K562 (cell line): ENCODE results near the gene ZBTB22. TPM values are rescaled to one million over a fixed set of nuclear protein-coding genes. Genes with fewer than 3 reads are reported as not detected.

Experiments used
- ATAC-seq: fragments of 200-7000 bp; cut with Tn5 transposase; 3 replicates; pipeline ENCODE4 v1.9.1; 2020; ENCODE audit warnings: moderate library complexity
- BruUV-seq: library from RNA; stranded (reverse); fragments of 400-500 nt; replicated peaks from 2 replicates; lab custom pipeline; 2021; lab: Mats Ljungman, UMichigan
- CTCF ChIA-PET: fragments of 300-600 bp; formaldehyde crosslinking; extraction: SDS; loops from one replicate; lab custom pipeline; 2021; ENCODE audit warnings: low intra/inter-chr PET ratio; lab: Yijun Ruan, JAX
- POLR2A ChIA-PET: fragments of 300-600, 350-650 bp; sonication (Branson Sonifier 250); formaldehyde crosslinking; extraction: SDS; loops from one replicate; lab custom pipeline; 2021; ENCODE audit warnings: antibody characterized with exemption, inconsistent platforms; lab: Yijun Ruan, JAX
- DNase-seq, 4 experiments: peaks; one replicate each; pipeline versions ENCODE4 v3.0.0 to v3.0.0-alpha.2; 2011 to 2018; ENCODE audit warnings: low spot score in 3 of 4, mixed read lengths in 3 of 4; ENCODE audit errors: extremely low read depth in 1 of 4
- FAIRE-seq: peaks from 2 replicates; lab custom pipeline; 2011; peaks lifted over from hg19 to GRCh38; lab: Jason Lieb, UNC
- H2AFZ ChIP-seq: 2 replicates; pipeline ENCODE4 v1.6.0; 2011; ENCODE audit warnings: low read depth, low read length, control low read depth, inconsistent platforms
- H3K27ac ChIP-seq: fragments of 200-600 bp; 3 replicates; pipeline ENCODE4 v1.8.0; 2011; ENCODE audit warnings: low read depth, mild to moderate bottlenecking, control low read depth, inconsistent platforms, low read length, moderate library complexity, mixed read lengths; ENCODE audit errors: extremely low read depth
- H3K27me3 ChIP-seq, 2 experiments: fragments of 300-600 bp in 1 of 2; 2 replicates in 1 of 2; 3 replicates in 1 of 2; pipeline versions ENCODE4 v1.6.0 to v1.8.0; 2011; ENCODE audit warnings: inconsistent platforms in 2 of 2, low read length in 2 of 2, mild to moderate bottlenecking in 1 of 2, mixed read lengths in 1 of 2, moderate library complexity in 1 of 2; ENCODE audit not compliant: control insufficient read depth in 2 of 2, insufficient read depth in 2 of 2
- H3K36me3 ChIP-seq: fragments of 300-600 bp; 3 replicates; pipeline ENCODE4 v1.8.0; 2011; ENCODE audit warnings: mild to moderate bottlenecking, low read length, inconsistent platforms; ENCODE audit not compliant: control insufficient read depth, insufficient read depth
- H3K4me1 ChIP-seq, 2 experiments: fragments of 200-600 bp in 1 of 2; replicated peaks in 1 of 2; 2 replicates in 1 of 2; 3 replicates in 1 of 2; pipeline versions ENCODE4 v1.5.1 to v1.8.0; 2011; ENCODE audit warnings: inconsistent platforms in 2 of 2, low read length in 2 of 2, mild to moderate bottlenecking in 1 of 2, mixed read lengths in 1 of 2, moderate library complexity in 1 of 2; ENCODE audit not compliant: control insufficient read depth in 2 of 2, insufficient read depth in 2 of 2
- H3K4me2 ChIP-seq: 2 replicates; pipeline ENCODE4 v1.6.1; 2011; ENCODE audit warnings: low read length, control low read depth, inconsistent platforms, mixed read lengths; ENCODE audit not compliant: insufficient read depth
- H3K4me3 ChIP-seq: fragments of 200-600 bp; sonication (generic), shearing (Covaris generic); 2 replicates; pipeline ENCODE4 v1.5.1; 2016; ENCODE audit warnings: control low read depth, inconsistent platforms
- H3K79me2 ChIP-seq: fragments of 200-600 bp; 3 replicates; pipeline ENCODE4 v1.8.0; 2011; ENCODE audit warnings: low read length, inconsistent platforms; ENCODE audit not compliant: control insufficient read depth, insufficient read depth
- H3K9ac ChIP-seq, 2 experiments: 2 replicates each; pipeline versions ENCODE4 v1.6.0 to v1.6.1; 2011; ENCODE audit warnings: low read depth in 2 of 2, low read length in 2 of 2, control low read depth in 1 of 2, inconsistent platforms in 1 of 2, mild to moderate bottlenecking in 1 of 2, mixed read lengths in 1 of 2; ENCODE audit not compliant: insufficient read depth in 1 of 2
- H3K9me1 ChIP-seq: one replicate; pipeline ENCODE4 v1.6.0; 2011; ENCODE audit warnings: inconsistent platforms, mild to moderate bottlenecking, low read length, moderate library complexity; ENCODE audit not compliant: control insufficient read depth, insufficient read depth
- H3K9me3 ChIP-seq: replicated peaks from 2 replicates; pipeline ENCODE4 v1.5.1; 2011; ENCODE audit warnings: low read depth, low read length, inconsistent platforms; ENCODE audit not compliant: control insufficient read depth, insufficient read depth
- H4K20me1 ChIP-seq: replicated peaks from 2 replicates; pipeline ENCODE4 v1.6.1; 2011; ENCODE audit warnings: low read length, inconsistent platforms, mixed read lengths; ENCODE audit not compliant: control insufficient read depth, insufficient read depth
- BHLHE40 ChIP-seq: IDR thresholded peaks from 2 replicates; pipeline ENCODE4 v1.6.1; 2011; ENCODE audit warnings: low read length, improper control_type of control experiment
- ELF4 ChIP-seq: fragments of 450-650 bp; formaldehyde crosslinking; IDR thresholded peaks from 2 replicates; pipeline ENCODE4 v1.4.0; 2022; ENCODE audit warnings: missing genetic modification characterization
- ETS1 ChIP-seq: conservative IDR thresholded peaks from 2 replicates; pipeline ENCODE4 v1.6.1; 2011; ENCODE audit warnings: low read depth, mild to moderate bottlenecking, low read length; ENCODE audit not compliant: control insufficient read depth
- HNRNPL ChIP-seq: fragments of 200-400 bp; formaldehyde crosslinking; IDR thresholded peaks from 2 replicates; pipeline ENCODE4 v1.6.1; 2017; ENCODE audit warnings: low read depth, mild to moderate bottlenecking, low read length
- IRF2 ChIP-seq: sonication (generic); formaldehyde crosslinking; IDR thresholded peaks from 2 replicates; pipeline ENCODE4 v1.8.1; 2022; ENCODE audit warnings: mild to moderate bottlenecking, missing genetic modification reagents
- MAZ ChIP-seq, 2 experiments: fragments of 450-650 bp in 1 of 2; sonication (generic) in 1 of 2; formaldehyde crosslinking; IDR thresholded peaks in 1 of 2; conservative IDR thresholded peaks in 1 of 2; 2 replicates each; pipeline versions ENCODE4 v1.4.0 to v1.5.0; 2020; ENCODE audit warnings: mild to moderate bottlenecking in 1 of 2, missing genetic modification reagents in 1 of 2
- MTA3 ChIP-seq: fragments of 450-650 bp; formaldehyde crosslinking; IDR thresholded peaks from 2 replicates; pipeline ENCODE4 v1.6.1; 2017; ENCODE audit warnings: mild to moderate bottlenecking, borderline replicate concordance
- NCOR1 ChIP-seq: fragments of 450-650 bp; IDR thresholded peaks from 2 replicates; pipeline ENCODE4 v1.6.1; 2016; ENCODE audit warnings: mild to moderate bottlenecking, moderate library complexity
- NEUROD1 ChIP-seq: fragments of 150-350 bp; IDR thresholded peaks from 2 replicates; pipeline ENCODE4 v1.6.1; 2014; ENCODE audit warnings: borderline replicate concordance, low read length, low read depth; ENCODE audit not compliant: partially characterized antibody
- NFRKB ChIP-seq: fragments of 450-650 bp; IDR thresholded peaks from 2 replicates; pipeline ENCODE4 v1.6.1; 2016; ENCODE audit warnings: low read depth
- NR2C2 ChIP-seq, 2 experiments: fragments of 200-800 bp in 1 of 2; sonication (Bioruptor generic) in 1 of 2; sonication (generic) in 1 of 2; formaldehyde crosslinking in 1 of 2; IDR thresholded peaks; 2 replicates each; pipeline versions ENCODE4 v1.6.1 to v1.8.0; 2016 to 2022; ENCODE audit warnings: mild to moderate bottlenecking in 1 of 2, missing compliant biosample characterization in 1 of 2, missing genetic modification characterization in 1 of 2, missing genetic modification reagents in 1 of 2
- PHF21A ChIP-seq: fragments of 450-650 bp; IDR thresholded peaks from 2 replicates; pipeline ENCODE4 v1.6.1; 2017; ENCODE audit warnings: low read depth, borderline replicate concordance
- POLR2B ChIP-seq: fragments of 450-650 bp; IDR thresholded peaks from 2 replicates; pipeline ENCODE4 v1.6.1; 2018; ENCODE audit warnings: low read depth; ENCODE audit not compliant: partially characterized antibody
- POLR2H ChIP-seq: IDR thresholded peaks from 2 replicates; pipeline ENCODE4 v1.6.1; 2016; ENCODE audit warnings: missing genetic modification characterization, low read depth, mild to moderate bottlenecking, control low read depth, missing compliant biosample characterization, moderate library complexity
- RBFOX2 ChIP-seq: fragments of 200-400 bp; formaldehyde crosslinking; IDR thresholded peaks from 2 replicates; pipeline ENCODE4 v1.6.1; 2017; ENCODE audit warnings: low read depth, mild to moderate bottlenecking, low read length, moderate library complexity
- SPI1 ChIP-seq: IDR thresholded peaks from 2 replicates; pipeline ENCODE4 v1.6.1; 2011; ENCODE audit warnings: low read depth, low read length, control low read depth, borderline replicate concordance
- TEAD4 ChIP-seq, 2 experiments: sonication (generic) in 1 of 2; formaldehyde crosslinking in 1 of 2; IDR thresholded peaks; 2 replicates each; pipeline versions ENCODE4 v1.6.1 to v1.8.0; 2012 to 2022; ENCODE audit warnings: borderline replicate concordance in 1 of 2, inconsistent platforms in 1 of 2, low read length in 1 of 2, mild to moderate bottlenecking in 1 of 2, missing genetic modification reagents in 1 of 2
- ZFP1 ChIP-seq: fragments of 450-650 bp; formaldehyde crosslinking; IDR thresholded peaks from 2 replicates; pipeline ENCODE4 v1.4.0; 2020; ENCODE audit warnings: mild to moderate bottlenecking, mixed read lengths
- ZNF121 ChIP-seq: sonication (generic); formaldehyde crosslinking; conservative IDR thresholded peaks from 2 replicates; pipeline ENCODE4 v1.8.0; 2022; ENCODE audit warnings: missing genetic modification reagents
- ZNF175 ChIP-seq: fragments of 200-800 bp; sonication (Bioruptor generic); IDR thresholded peaks from 2 replicates; pipeline ENCODE4 v1.6.1; 2016; ENCODE audit warnings: low read depth, mild to moderate bottlenecking, missing genetic modification characterization, missing compliant biosample characterization
- WGBS: fragments of 100-300 bp; shearing (Covaris generic); methylation state at CpG from one replicate; pipeline ENCODE4 v1.1.6; 2016; ENCODE audit warnings: low coverage, mixed read lengths; ENCODE audit not compliant: insufficient coverage; ENCODE audit errors: missing lambda C conversion rate; 5-methylcytosine and 5-hydroxymethylcytosine counted together
- in situ Hi-C: fragments of 300-500 bp; cut with MboI; formaldehyde crosslinking; loops from 4 replicates; pipeline ENCODE4 v1.15.0; 2018; ENCODE audit warnings: inconsistent platforms, mixed read lengths
- intact Hi-C: fragments of 100-400 bp; cut with micrococcal nuclease; formaldehyde crosslinking; loops from 2 replicates; pipeline ENCODE4 v1.14.2; 2022
- polyA plus RNA-seq, 8 experiments: library from polyadenylated mRNA; depleted of rRNA in 4 of 8; stranded (reverse) in 5 of 8; unstranded in 3 of 8; fragments of >200 nt; fragmentation: Nextera tagmentation in 2 of 8; fragmentation: Illumina TruSeq in 1 of 8; extraction: Ambion mirVana in 2 of 8; extraction: Trizol in 1 of 8; gene quantifications; 2 replicates each; pipeline versions ENCODE4 v1.2.1 to v1.2.3, GENCODE V29; 2011 to 2014; ENCODE audit warnings: inconsistent platforms in 1 of 8, missing spikeins in 1 of 8
- total RNA-seq, 7 experiments: library from RNA; depleted of rRNA in 6 of 7; stranded (reverse); fragments of >200 nt in 6 of 7; fragmentation: Illumina TruSeq in 2 of 7; extraction: Trizol in 2 of 7; gene quantifications; 2 replicates each; pipeline versions ENCODE4 v1.2.1 to v1.2.3, GENCODE V29; 2011 to 2021; ENCODE audit warnings: low replicate concordance in 1 of 7

ZBTB22 gene
- total and polyA plus RNA-seq, 9 of the 15 experiments (the other 6 are each of a cell fraction or from before 2014, with no cell fraction given) = 0.21 to 11.9 (median 7.1) TPM

GRCh38 chr6:33313709-33314514 is 3.6 kb downstream of the ZBTB22 start, which contains the start of gene TAPBP:
TAPBP (minus strand) TSS chr6:33314078; CDS start chr6:33314041, 37 bp downstream.
- H3K9me1 ChIP-seq = no peaks in the 10 kb centered on the region
- peaks cover 7% of the 10 kb centered on the region; the same call in 1 of the 2 replicates for H4K20me1 ChIP-seq
- peak within 1 kb of the TSS; percentile 86 for H2AFZ ChIP-seq
- H3K79me2 ChIP-seq = peaks cover 46% of the 10 kb centered on the region
- BruUV-seq = TSS peak; percentile 45
- ChIA-PET POLR2A (interaction anchor here (2.1 to 3.9 kb wide), 3 partner anchors 12 to 24 kb away, joined by 5 to 36 read pairs (median 25); partner anchors contain the start of genes PFDN6, RGL2 and WDR46), CTCF (interaction anchor here (0.6 kb wide), 1 partner anchor 11 kb away, joined by 3 read pairs; no protein-coding TSS in a partner anchor)
- peaks cover 35 to 53% of the 10 kb centered on the region in 2 experiments for H3K4me1 ChIP-seq
- FAIRE-seq (no peak), DNase-seq (peak; percentile 60 to 71 (median 62)), ATAC-seq (peak; percentile 26)
- H3K36me3 ChIP-seq = peaks cover 32% of the 10 kb centered on the region
- H3K4me3 ChIP-seq = peak within 1 kb of the TSS; percentile 68
- peak within 1 kb of the TSS; percentile 90 for H3K27ac ChIP-seq
- H3K9me3 ChIP-seq = no peaks in the 10 kb centered on the region
- in situ Hi-C loops = no loop called here
- intact Hi-C loops = loop anchor here (1.0 to 2.0 kb wide), 2 partner anchors 15 to 113 kb away; partner anchors contain the start of genes RXRB and SLC39A7
- 2% methylated on average over 41 of the region's 47 CpGs for WGBS
- H3K27me3 ChIP-seq = no peaks in the 10 kb centered on the region
- H3K4me2 ChIP-seq = peak within 1 kb of the TSS; percentile 95
- H3K9ac ChIP-seq = peak within 1 kb of the TSS; percentile 84 to 99
- TF ChIP-seq ZFP1 (CRISPR knock-in tag) (no peak; the same call in 1 of the 2 replicates), HNRNPL (no peak), RBFOX2 (peak; percentile 73), SPI1 (peak; percentile 70; the same call in 1 of the 2 replicates), NFRKB (peak; percentile 69; the same call in 1 of the 2 replicates), TEAD4 (IDR thresholded peaks at IDR 0.05; ENCODE audit: low read length) (no peak), TEAD4 (CRISPR knock-in tag; IDR thresholded peaks at IDR 0.05; ENCODE audit: borderline replicate concordance) (no peak), ETS1 (0 out of 2 replicates have a peak, but pooled peaks have one; percentile 28), NEUROD1 (no peak), POLR2B (peak; percentile 46), ZNF175 (CRISPR knock-in tag) (0 out of 2 replicates have a peak, but pooled peaks have one; percentile 50), NCOR1 (0 out of 2 replicates have a peak, but pooled peaks have one; percentile 1), MAZ (CRISPR knock-in tag; conservative IDR thresholded peaks at IDR 0.05 in 1 of 2, IDR thresholded peaks at IDR 0.05 in 1 of 2) (peak in 1 of 2 experiments; percentile 45; a peak in 2 of 4 replicates), POLR2H (tag) (0 out of 2 replicates have a peak, but pooled peaks have one; percentile 7), ZNF121 (no peak), NR2C2 (CRISPR knock-in tag; IDR thresholded peaks at IDR 0.05) (peak; percentile 67; the same call in 1 of the 2 replicates), NR2C2 (tag; IDR thresholded peaks at IDR 0.05) (no peak), PHF21A (no peak), MTA3 (peak; percentile 17; the same call in 1 of the 2 replicates), BHLHE40 (no peak), IRF2 (CRISPR knock-in tag) (peak; percentile 99), ELF4 (CRISPR knock-in tag) (no peak)
